ENCODE results near the gene KPNA6. TPM values are rescaled to one million over a fixed set of nuclear protein-coding genes. Genes with fewer than 3 reads are reported as not detected.

The KPNA6 gene
- total and polyA plus RNA-seq, 2 of the 4 experiments (the other 2 are of a cell fraction) = 27.0 to 50.7 TPM

DNA sequence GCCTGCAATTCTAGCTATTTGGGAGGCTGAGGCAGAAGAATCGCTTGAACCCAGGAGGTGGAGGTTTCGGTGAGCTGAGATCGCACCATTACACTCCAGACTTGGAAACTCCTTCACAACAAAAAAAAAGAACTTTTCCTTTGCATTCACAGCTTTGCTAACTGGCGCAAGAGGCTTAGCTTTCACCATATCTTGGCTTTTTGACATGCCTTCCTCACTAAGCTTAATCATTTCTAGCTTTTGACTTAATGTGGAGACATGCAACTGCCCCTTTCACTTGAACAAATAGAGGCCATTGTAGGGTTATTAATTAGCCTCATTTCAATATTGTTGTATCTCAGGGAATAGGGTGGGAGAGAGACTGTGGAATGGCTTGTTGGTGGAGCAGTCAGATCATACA lies 8.7 kb downstream of the KPNA6 start:
- Histone ChIP-seq H3K56ac (ENCODE audit: extremely low read depth, insufficient read depth, low read length) (0 out of 2 replicates have a peak overlapping the region, but pooled peaks have one; percentile 3), H3K23ac (ENCODE audit: low read depth, low read length) (peak overlapping the region; percentile 15; the same call in 1 of the 2 replicates), H2AK5ac (ENCODE audit: low read depth, low read length) (no peak overlapping the region; the same call in 1 of the 2 replicates), H2BK5ac (ENCODE audit: low read depth, low read length, poor library complexity, severe bottlenecking) (peak overlapping the region; percentile 30), H2BK20ac (ENCODE audit: low read depth, low read length) (peak overlapping the region; percentile 52), H3K27me3 (ENCODE audit: control insufficient read depth, insufficient read depth, low read length) (no peaks in the 10 kb centered on the region), H3K4me3 (ENCODE audit: insufficient read depth, low read depth, low read length) (no peak overlapping the region), H4K91ac (ENCODE audit: insufficient read depth, low read depth, low read length) (no peak overlapping the region), H3K18ac (ENCODE audit: low read depth, low read length) (no peak overlapping the region), H3K4me1 (ENCODE audit: control insufficient read depth, insufficient read depth, low read length) (peaks cover 8% of the 10 kb centered on the region; the same call in 1 of the 2 replicates), H3K14ac (replicated peaks; ENCODE audit: low read depth, low read length) (peak overlapping the region; percentile 25; the same call in 1 of the 2 replicates), H3K9ac (ENCODE audit: low read depth, low read length) (no peak overlapping the region), H3K36me3 (ENCODE audit: control insufficient read depth, insufficient read depth, low read length) (no peaks in the 10 kb centered on the region; the same call in 1 of the 2 replicates), H3K27ac (ENCODE audit: insufficient read depth, low read length) (peak overlapping the region; percentile 10; the same call in 1 of the 2 replicates), H2AK9ac (replicated peaks; ENCODE audit: low read depth, low read length, poor library complexity) (no peak overlapping the region), H3K79me1 (ENCODE audit: low read depth in 1 of 2, low read length in 2 of 2) (peaks cover 29 to 78% of the 10 kb centered on the region in 2 experiments), H2BK120ac (ENCODE audit: low read depth, low read length) (0 out of 2 replicates have a peak overlapping the region, but pooled peaks have one; percentile 19), H3K9me3 (ENCODE audit: control insufficient read depth, insufficient read depth, low read length) (no peaks in the 10 kb centered on the region), H3K4me2 (ENCODE audit: low read depth, low read length) (peak overlapping the region; percentile 16; the same call in 1 of the 2 replicates), H4K8ac (ENCODE audit: low read depth in 2 of 2, low read length in 2 of 2) (peak overlapping the region in 1 of 2 experiments; percentile 4; a peak in 1 of 4 replicates), H3K9me1 (ENCODE audit: insufficient read depth, low read length) (peaks cover 14% of the 10 kb centered on the region; the same call in 1 of the 2 replicates), H2BK15ac (ENCODE audit: low read depth, low read length) (no peak overlapping the region), H2AFZ (replicated peaks; ENCODE audit: low read length, poor library complexity) (no peak overlapping the region), H3K4ac (ENCODE audit: low read depth, low read length) (peak overlapping the region; percentile 66), H4K20me1 (ENCODE audit: insufficient read depth, low read length) (peaks cover 66% of the 10 kb centered on the region), H4K5ac (ENCODE audit: low read depth, low read length) (no peak overlapping the region)
- intact Hi-C loops (cut with micrococcal nuclease) (no loop called here), dilution Hi-C loops (cut with HindIII; ENCODE audit: low sequenced_read_pairs, unreplicated experiment) (no loop called here), in situ Hi-C loops (cut with MboI; ENCODE audit: low sequenced_read_pairs) (no loop called here)
- WGBS, 2 experiments (ENCODE audit: extremely low coverage in 2 of 2, insufficient read length in 1 of 2) = no CpG with 5 or more reads among the region's 4 CpGs
- ChIA-PET CTCF (interaction anchor here (0.9 kb wide), 1 partner anchor 15 kb away, joined by 3 read pairs; no protein-coding TSS in a partner anchor), POLR2A (ENCODE audit: unreplicated experiment) (interaction anchor here (1.0 kb wide), 1 partner anchor 81 kb away, joined by 4 read pairs; no protein-coding TSS in a partner anchor)
- no TSS peak for BruUV-seq (replicated peaks)
- ATAC-seq (ENCODE audit: low read depth) = no peak
- no peak for DNase-seq
- TF ChIP-seq CEBPB (IDR thresholded peaks at IDR 0.05; ENCODE audit: low read depth, low read length) (no peak), CHD1 (IDR thresholded peaks at IDR 0.05; ENCODE audit: low read depth, low read length) (no peak), BHLHE40 (IDR thresholded peaks at IDR 0.05; ENCODE audit: low read depth, low read length) (no peak), USF2 (IDR thresholded peaks at IDR 0.05; ENCODE audit: low read depth, low read length) (no peak), ELK1 (IDR thresholded peaks at IDR 0.05; ENCODE audit: borderline replicate concordance, low read depth, low read length) (no peak), SMC3 (IDR thresholded peaks at IDR 0.05; ENCODE audit: low read depth, low read length) (no peak), RCOR1 (IDR thresholded peaks at IDR 0.05; ENCODE audit: insufficient replicate concordance, low read length) (no peak), MXI1 (IDR thresholded peaks at IDR 0.05; ENCODE audit: borderline replicate concordance, low read depth, low read length) (no peak), RAD21 (IDR thresholded peaks at IDR 0.05; ENCODE audit: low read length) (no peak), POLR2A (IDR thresholded peaks at IDR 0.05; ENCODE audit: low read depth, low read length) (no peak), FOS (IDR thresholded peaks at IDR 0.05; ENCODE audit: low read depth, low read length) (no peak), MAZ (IDR thresholded peaks at IDR 0.05; ENCODE audit: borderline replicate concordance, low read depth, low read length) (no peak), RFX5 (IDR thresholded peaks at IDR 0.05; ENCODE audit: low read depth, low read length) (no peak), CTCF (conservative IDR thresholded peaks at IDR 0.05; ENCODE audit: low read depth, low read length) (no peak), NFE2L2 (IDR thresholded peaks at IDR 0.05; ENCODE audit: low read depth, low read length) (no peak), MAFK (IDR thresholded peaks at IDR 0.05; ENCODE audit: low read depth, low read length) (no peak)

All from IMR-90 (cell line).